ENCODE data around the gene ALG8.
"Not testable (repeated sequence)": the region's sequence is repeated elsewhere in the genome, so short reads cannot be mapped to it uniquely, and the experiment has no call there.

ALG8 gene

GRCh38 chr11:78139422-78140391 lies at the start of gene ALG8:
TSS of gene ALG8 (minus strand) at chr11:78139626. CDS start at chr11:78139588, 38 bp downstream.
- peak; percentile 98 for DNase-seq (ENCODE audit: low spot score)

GRCh38 chr11:78188286-78189173 lies 49.1 kb upstream of the ALG8 start, which contains the start of the genes KCTD21 and USP35:
TSS of gene KCTD21 (minus strand) at chr11:78188626. CDS start at chr11:78174554, 14,072 bp downstream.
TSS of gene USP35 (plus strand) at chr11:78188919. CDS start at chr11:78196246, 7,327 bp downstream.
- peak; percentile 92 for DNase-seq (ENCODE audit: low spot score)

GRCh38 chr11:78187366-78188285 lies 48.2 kb upstream of the ALG8 start:
- peak; percentile 71 for DNase-seq (ENCODE audit: low spot score)

GRCh38 chr11:78181185-78181584 lies 41.8 kb upstream of the ALG8 start:
- DNase-seq (ENCODE audit: low spot score) = no peak

GRCh38 chr11:78180751-78181150 lies 41.3 kb upstream of the ALG8 start:
- DNase-seq (ENCODE audit: low spot score) = no peak

GRCh38 chr11:78179459-78180071 lies 40.1 kb upstream of the ALG8 start:
- DNase-seq (ENCODE audit: low spot score) = no peak

- DNase-seq (ENCODE audit: low spot score) = no peak
Observed at GRCh38 chr11:78177216-78177615, 37.8 kb upstream of the ALG8 start.

- DNase-seq (ENCODE audit: low spot score) = no peak
Observed at GRCh38 chr11:78176605-78177141, 37.2 kb upstream of the ALG8 start.

- DNase-seq (ENCODE audit: low spot score) = not testable (repeated sequence)
Observed at GRCh38 chr11:78175862-78176261, 36.4 kb upstream of the ALG8 start.

- DNase-seq (ENCODE audit: low spot score) = no peak
Observed at GRCh38 chr11:78171951-78172350, 32.5 kb upstream of the ALG8 start.

- no peak for DNase-seq (ENCODE audit: low spot score)
Observed at GRCh38 chr11:78170874-78171549, 31.6 kb upstream of the ALG8 start.

- no peak for DNase-seq (ENCODE audit: low spot score)
Observed at GRCh38 chr11:78170413-78170812, 31.0 kb upstream of the ALG8 start.

- DNase-seq (ENCODE audit: low spot score) = no peak
Observed at GRCh38 chr11:78168539-78169477, 29.4 kb upstream of the ALG8 start.

- no peak for DNase-seq (ENCODE audit: low spot score)
Observed at GRCh38 chr11:78166855-78167469, 27.5 kb upstream of the ALG8 start.

GRCh38 chr11:78164471-78164870 lies 25.0 kb upstream of the ALG8 start:
- DNase-seq (ENCODE audit: low spot score) = no peak

- no peak for DNase-seq (ENCODE audit: low spot score)
Observed at GRCh38 chr11:78163828-78164227, 24.4 kb upstream of the ALG8 start.

- DNase-seq (ENCODE audit: low spot score) = no peak
Observed at GRCh38 chr11:78161962-78162371, 22.5 kb upstream of the ALG8 start.

GRCh38 chr11:78161346-78161745 lies 21.9 kb upstream of the ALG8 start:
- no peak for DNase-seq (ENCODE audit: low spot score)

Data from CD4-positive, alpha-beta T cell treated with Interleukin-2 at 100 ng/mL for 4 hours (primary cell).